ENCODE measurements around the gene MAP4K3.
A peak's percentile ranks its signal among the peaks of the same experiment; 100 is the strongest.

MAP4K3 gene
- 17.8 to 24.0 (median 20.6) reads per million in 3 donors for total RNA-seq

DNA sequence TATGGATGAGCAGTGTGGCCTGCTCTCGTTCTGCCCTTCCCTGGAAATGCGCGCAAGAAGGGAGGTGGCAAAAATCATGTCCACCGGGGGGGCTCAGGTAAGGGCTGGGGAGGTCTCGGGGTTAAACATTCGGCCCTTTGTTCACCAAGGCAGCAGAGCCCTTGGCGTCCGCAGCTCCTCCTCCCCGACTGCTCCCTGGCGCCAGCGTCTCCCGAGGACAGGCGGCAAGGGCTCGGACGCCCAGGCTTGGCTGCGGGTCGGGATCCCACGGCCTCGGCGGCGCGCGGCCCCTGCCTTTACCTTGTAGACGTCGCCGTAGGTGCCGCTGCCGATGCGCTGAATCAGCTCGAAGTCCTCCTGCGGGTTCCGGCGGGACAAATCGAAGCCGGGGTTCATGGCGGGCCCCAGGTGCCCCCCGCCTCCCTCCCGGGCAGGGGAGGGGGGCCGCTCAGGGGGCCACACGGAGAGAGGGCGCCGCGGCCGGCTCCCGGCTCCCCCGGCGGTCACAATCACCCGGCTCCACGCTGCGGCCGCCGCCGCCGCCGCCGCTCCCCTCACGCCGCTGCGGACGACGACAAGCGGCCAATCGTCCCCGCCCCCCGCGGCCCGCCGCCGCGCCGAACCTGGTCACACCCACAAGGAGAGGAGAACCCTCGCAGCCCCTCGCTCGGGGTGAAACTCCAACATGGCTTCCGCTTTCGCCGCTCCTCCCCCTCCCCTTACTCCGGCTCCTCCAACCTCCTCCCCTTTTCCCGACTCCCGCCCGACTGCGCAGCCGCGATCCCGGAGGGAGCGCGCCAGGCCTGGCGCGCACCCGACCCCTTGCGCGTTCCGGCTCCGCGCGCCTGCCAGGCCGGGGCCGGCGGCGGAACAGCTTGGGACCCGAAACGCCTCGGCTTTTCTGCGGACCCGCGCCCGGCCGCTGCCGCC, at the start of gene MAP4K3:
MAP4K3 (minus strand) TSS at position 694 of the 930 bp plus-strand sequence; CDS start at position 396, 298 bp downstream.
- peak within 1 kb of the TSS; percentile 28 for H3K27ac ChIP-seq (ENCODE audit: insufficient read depth, low read length, poor library complexity, severe bottlenecking)
- H3K4me3 ChIP-seq (ENCODE audit: insufficient read depth, low read depth, low read length, poor library complexity, severe bottlenecking) = peak within 1 kb of the TSS; percentile 97
- peak; percentile 52 to 73 (median 58) for DNase-seq
- no peaks in the 10 kb centered on the region for H3K9me3 ChIP-seq (ENCODE audit: control insufficient read depth, low read length)
- peaks cover 4% of the 10 kb centered on the region for H3K4me1 ChIP-seq (ENCODE audit: control insufficient read depth, insufficient read depth, low read length, poor library complexity, severe bottlenecking)
- no peaks in the 10 kb centered on the region for H3K27me3 ChIP-seq (replicated peaks; ENCODE audit: control insufficient read depth, insufficient read depth, low read length, poor library complexity, severe bottlenecking)
- no peaks in the 10 kb centered on the region for H3K36me3 ChIP-seq (ENCODE audit: control insufficient read depth, insufficient read depth, low read length)

DNA sequence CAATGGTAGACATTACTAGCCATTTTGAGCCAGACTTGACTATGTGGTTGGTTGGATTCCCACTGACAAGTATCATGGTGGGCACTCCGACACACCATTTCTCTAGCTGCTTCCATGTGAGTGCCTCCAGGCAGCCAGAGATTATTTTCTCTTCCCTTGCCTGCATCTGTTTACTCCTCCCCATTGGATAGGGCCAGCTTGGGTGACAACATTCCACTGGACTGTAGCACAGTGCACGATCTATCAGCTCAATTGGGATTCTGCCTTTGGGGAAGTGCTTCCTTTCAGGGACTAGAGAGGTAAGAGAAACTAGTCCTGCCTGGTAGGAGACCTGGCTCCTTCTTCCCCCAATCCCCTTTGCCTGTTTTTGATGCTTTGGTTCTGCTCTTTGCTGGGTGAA, 49.0 kb upstream of the MAP4K3 start:
- Histone ChIP-seq H3K27ac (ENCODE audit: insufficient read depth, low read length, poor library complexity, severe bottlenecking) (no peak overlapping the region), H3K4me1 (ENCODE audit: control insufficient read depth, insufficient read depth, low read length, poor library complexity, severe bottlenecking) (no peaks in the 10 kb centered on the region), H3K36me3 (ENCODE audit: control insufficient read depth, insufficient read depth, low read length) (no peaks in the 10 kb centered on the region), H3K9me3 (ENCODE audit: control insufficient read depth, low read length) (no peaks in the 10 kb centered on the region), H3K4me3 (ENCODE audit: insufficient read depth, low read depth, low read length, poor library complexity, severe bottlenecking) (no peak overlapping the region), H3K27me3 (replicated peaks; ENCODE audit: control insufficient read depth, insufficient read depth, low read length, poor library complexity, severe bottlenecking) (no peaks in the 10 kb centered on the region)
- DNase-seq = no peak

DNA sequence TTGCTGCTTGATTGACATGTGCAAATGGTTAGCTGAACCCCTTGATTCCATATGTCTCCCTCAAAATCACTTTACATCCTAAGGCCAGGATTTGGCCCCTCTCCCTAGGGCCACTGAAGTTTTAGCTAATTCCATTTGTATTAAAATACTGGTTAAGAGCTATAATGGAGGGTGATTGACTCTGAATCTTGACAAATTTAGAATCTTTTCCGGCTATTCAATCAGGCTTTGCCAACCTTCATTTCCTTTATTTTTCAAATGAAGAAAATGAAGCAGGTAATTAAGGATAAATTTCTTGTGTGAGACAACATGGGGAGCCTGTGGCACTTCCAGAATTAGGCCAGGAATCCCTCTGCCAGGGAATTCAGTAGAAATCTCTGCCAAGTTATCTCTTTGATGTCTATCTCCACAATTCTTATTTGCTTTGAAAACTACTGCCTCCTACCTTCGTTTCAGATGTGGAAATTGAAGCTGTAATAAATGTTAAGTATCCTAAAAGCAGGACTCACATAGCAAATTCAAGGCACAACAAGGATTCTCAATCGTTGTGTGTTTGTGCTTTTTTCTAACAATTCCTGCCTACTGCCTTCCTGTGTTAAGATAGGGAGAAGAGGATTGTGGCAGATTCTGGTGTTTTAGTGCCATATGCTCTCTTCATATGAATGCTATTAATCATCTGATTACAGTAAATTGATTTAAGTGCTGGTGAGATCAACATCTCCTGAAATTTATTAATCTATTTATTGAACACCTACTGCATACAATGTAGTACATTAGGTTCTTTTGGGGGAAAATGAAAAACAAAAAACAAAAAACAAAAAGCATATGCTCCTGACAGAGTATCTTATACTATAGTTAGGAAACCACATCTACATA, 47.8 kb upstream of the MAP4K3 start:
- H3K4me1 ChIP-seq (ENCODE audit: control insufficient read depth, insufficient read depth, low read length, poor library complexity, severe bottlenecking) = no peaks in the 10 kb centered on the region
- DNase-seq = no peak

DNA sequence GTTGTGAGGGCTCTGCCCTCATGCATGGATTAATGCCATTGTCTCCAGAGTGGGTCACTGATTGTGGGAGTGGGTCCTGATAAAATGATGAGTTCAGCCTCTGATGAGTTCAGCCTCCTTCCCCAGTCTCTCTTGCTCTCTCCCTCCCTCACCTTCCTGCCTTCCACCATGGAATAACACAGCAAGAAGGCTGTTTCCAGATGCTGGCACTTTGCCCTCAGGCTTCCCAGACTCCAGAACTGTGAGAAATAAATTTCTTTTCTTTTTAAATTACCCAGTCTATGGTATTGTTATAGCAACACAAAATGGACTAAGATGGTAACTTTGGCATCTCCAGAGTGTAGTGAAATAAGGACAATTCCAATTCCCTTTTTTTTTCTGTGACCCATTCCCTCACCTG, 47.1 kb upstream of the MAP4K3 start:
- Histone ChIP-seq H3K9me3 (ENCODE audit: control insufficient read depth, low read length) (no peaks in the 10 kb centered on the region), H3K27me3 (replicated peaks; ENCODE audit: control insufficient read depth, insufficient read depth, low read length, poor library complexity, severe bottlenecking) (no peaks in the 10 kb centered on the region), H3K36me3 (ENCODE audit: control insufficient read depth, insufficient read depth, low read length) (no peaks in the 10 kb centered on the region), H3K4me1 (ENCODE audit: control insufficient read depth, insufficient read depth, low read length, poor library complexity, severe bottlenecking) (no peaks in the 10 kb centered on the region), H3K27ac (ENCODE audit: insufficient read depth, low read length, poor library complexity, severe bottlenecking) (no peak overlapping the region), H3K4me3 (ENCODE audit: insufficient read depth, low read depth, low read length, poor library complexity, severe bottlenecking) (no peak overlapping the region)
- no peak for DNase-seq

More for the DNA sequence above, 47.8 kb upstream of the MAP4K3 start:
- Histone ChIP-seq H3K9me3 (ENCODE audit: control insufficient read depth, low read length) (no peaks in the 10 kb centered on the region), H3K27me3 (replicated peaks; ENCODE audit: control insufficient read depth, insufficient read depth, low read length, poor library complexity, severe bottlenecking) (no peaks in the 10 kb centered on the region), H3K36me3 (ENCODE audit: control insufficient read depth, insufficient read depth, low read length) (no peaks in the 10 kb centered on the region), H3K4me3 (ENCODE audit: insufficient read depth, low read depth, low read length, poor library complexity, severe bottlenecking) (no peak overlapping the region), H3K27ac (ENCODE audit: insufficient read depth, low read length, poor library complexity, severe bottlenecking) (no peak overlapping the region)

DNA sequence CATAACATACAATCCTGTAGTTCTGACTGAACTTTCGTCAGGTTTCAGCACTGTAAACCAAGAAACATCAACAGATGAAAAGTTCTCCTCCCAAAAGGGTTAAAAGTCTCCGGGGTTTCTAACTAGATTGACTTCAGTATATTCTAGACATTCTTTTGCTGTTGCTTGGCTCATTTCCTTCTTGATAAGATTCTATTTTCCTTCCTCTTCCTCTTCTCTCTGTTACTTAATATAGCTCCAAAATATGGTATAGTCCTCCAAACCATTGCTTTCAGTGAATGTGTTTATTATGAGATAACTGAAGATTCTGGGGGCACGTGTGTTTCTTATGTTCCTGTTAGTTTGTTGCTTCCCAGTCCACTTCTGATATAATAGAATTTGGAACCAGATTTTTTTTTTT, 46.4 kb upstream of the MAP4K3 start:
- H3K9me3 ChIP-seq (ENCODE audit: control insufficient read depth, low read length) = no peaks in the 10 kb centered on the region

DNA sequence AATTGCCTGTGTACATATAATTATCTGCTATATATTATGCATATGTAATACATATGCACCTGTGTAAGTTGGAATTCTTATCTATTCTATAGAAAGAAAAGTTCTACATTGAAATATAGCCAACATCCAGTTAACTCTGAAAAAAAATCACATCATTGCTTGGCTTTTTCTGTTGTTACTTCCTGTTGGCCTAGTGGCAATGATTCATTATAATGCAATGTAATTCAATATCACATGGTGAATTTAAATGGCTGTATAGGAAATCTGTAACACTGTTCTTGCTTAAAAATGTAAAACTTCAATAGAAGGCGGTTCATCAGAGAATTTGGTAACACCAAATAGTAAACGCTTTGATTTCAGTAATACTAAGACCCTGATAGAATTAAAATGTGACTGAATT, 44.5 kb upstream of the MAP4K3 start:
- no peak overlapping the region for H3K27ac ChIP-seq (ENCODE audit: insufficient read depth, low read length, poor library complexity, severe bottlenecking)
- no peak for DNase-seq
- no peaks in the 10 kb centered on the region for H3K9me3 ChIP-seq (ENCODE audit: control insufficient read depth, low read length)
- H3K27me3 ChIP-seq (replicated peaks; ENCODE audit: control insufficient read depth, insufficient read depth, low read length, poor library complexity, severe bottlenecking) = no peaks in the 10 kb centered on the region
- no peak overlapping the region for H3K4me3 ChIP-seq (ENCODE audit: insufficient read depth, low read depth, low read length, poor library complexity, severe bottlenecking)
- no peaks in the 10 kb centered on the region for H3K4me1 ChIP-seq (ENCODE audit: control insufficient read depth, insufficient read depth, low read length, poor library complexity, severe bottlenecking)
- H3K36me3 ChIP-seq (ENCODE audit: control insufficient read depth, insufficient read depth, low read length) = no peaks in the 10 kb centered on the region

More for the DNA sequence above, 46.4 kb upstream of the MAP4K3 start:
- no peaks in the 10 kb centered on the region for H3K27me3 ChIP-seq (replicated peaks; ENCODE audit: control insufficient read depth, insufficient read depth, low read length, poor library complexity, severe bottlenecking)
- no peak overlapping the region for H3K27ac ChIP-seq (ENCODE audit: insufficient read depth, low read length, poor library complexity, severe bottlenecking)
- H3K4me1 ChIP-seq (ENCODE audit: control insufficient read depth, insufficient read depth, low read length, poor library complexity, severe bottlenecking) = no peaks in the 10 kb centered on the region
- no peak for DNase-seq
- no peaks in the 10 kb centered on the region for H3K36me3 ChIP-seq (ENCODE audit: control insufficient read depth, insufficient read depth, low read length)
- H3K4me3 ChIP-seq (ENCODE audit: insufficient read depth, low read depth, low read length, poor library complexity, severe bottlenecking) = no peak overlapping the region

DNA sequence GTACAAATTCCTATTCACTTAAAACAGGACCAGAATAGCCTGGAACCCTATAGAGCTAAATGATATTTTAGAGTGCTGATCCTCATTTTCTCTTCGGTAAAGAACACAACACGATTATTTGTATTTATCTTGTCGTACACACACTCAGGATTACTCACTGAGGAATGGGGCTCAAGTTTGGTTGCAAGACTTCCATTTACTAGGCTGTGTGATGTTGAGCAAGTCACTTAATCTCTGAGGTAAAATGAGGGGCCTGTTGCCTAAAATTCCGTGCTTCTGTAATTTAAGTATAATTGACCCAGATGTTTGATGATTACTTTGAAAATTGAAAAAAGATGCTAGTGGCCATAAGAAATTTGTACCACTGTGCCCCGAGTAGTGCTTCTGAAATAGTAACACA, 42.6 kb upstream of the MAP4K3 start:
- Histone ChIP-seq H3K9me3 (ENCODE audit: control insufficient read depth, low read length) (no peaks in the 10 kb centered on the region), H3K27ac (ENCODE audit: insufficient read depth, low read length, poor library complexity, severe bottlenecking) (no peak overlapping the region), H3K36me3 (ENCODE audit: control insufficient read depth, insufficient read depth, low read length) (no peaks in the 10 kb centered on the region), H3K4me3 (ENCODE audit: insufficient read depth, low read depth, low read length, poor library complexity, severe bottlenecking) (no peak overlapping the region), H3K27me3 (replicated peaks; ENCODE audit: control insufficient read depth, insufficient read depth, low read length, poor library complexity, severe bottlenecking) (no peaks in the 10 kb centered on the region), H3K4me1 (ENCODE audit: control insufficient read depth, insufficient read depth, low read length, poor library complexity, severe bottlenecking) (no peaks in the 10 kb centered on the region)
- DNase-seq = no peak

DNA sequence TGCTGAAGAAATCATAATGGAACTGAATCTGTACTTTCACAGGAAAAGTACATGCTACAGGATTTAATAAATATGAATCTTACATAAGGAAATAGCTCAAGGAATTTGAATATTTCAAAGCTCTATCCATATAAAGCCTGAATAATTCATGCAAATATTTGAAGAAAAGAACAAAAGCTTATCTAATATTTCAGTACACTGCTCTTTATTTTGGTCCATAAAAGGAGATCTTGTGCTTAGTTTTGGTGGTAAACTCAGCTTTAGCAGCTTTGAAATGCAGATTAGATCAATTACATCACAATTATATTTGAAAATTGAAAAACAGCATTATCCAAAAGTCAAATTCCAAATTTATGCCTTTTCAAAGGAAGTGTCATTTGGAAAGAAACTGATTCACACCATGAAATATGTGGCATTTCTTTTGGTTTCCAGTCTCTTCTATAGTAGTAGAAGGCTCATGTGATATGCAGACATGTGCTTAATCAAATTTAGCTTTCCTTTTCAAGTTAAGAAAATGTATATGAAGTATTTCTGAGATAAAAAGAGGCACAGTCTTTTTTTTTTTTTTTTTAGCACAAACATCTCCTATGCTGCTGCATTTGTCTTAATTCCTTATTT, 42.1 kb upstream of the MAP4K3 start:
- Histone ChIP-seq H3K36me3 (ENCODE audit: control insufficient read depth, insufficient read depth, low read length) (no peaks in the 10 kb centered on the region), H3K4me3 (ENCODE audit: insufficient read depth, low read depth, low read length, poor library complexity, severe bottlenecking) (no peak overlapping the region), H3K27me3 (replicated peaks; ENCODE audit: control insufficient read depth, insufficient read depth, low read length, poor library complexity, severe bottlenecking) (no peaks in the 10 kb centered on the region), H3K4me1 (ENCODE audit: control insufficient read depth, insufficient read depth, low read length, poor library complexity, severe bottlenecking) (no peaks in the 10 kb centered on the region), H3K9me3 (ENCODE audit: control insufficient read depth, low read length) (no peaks in the 10 kb centered on the region), H3K27ac (ENCODE audit: insufficient read depth, low read length, poor library complexity, severe bottlenecking) (no peak overlapping the region)
- no peak for DNase-seq

DNA sequence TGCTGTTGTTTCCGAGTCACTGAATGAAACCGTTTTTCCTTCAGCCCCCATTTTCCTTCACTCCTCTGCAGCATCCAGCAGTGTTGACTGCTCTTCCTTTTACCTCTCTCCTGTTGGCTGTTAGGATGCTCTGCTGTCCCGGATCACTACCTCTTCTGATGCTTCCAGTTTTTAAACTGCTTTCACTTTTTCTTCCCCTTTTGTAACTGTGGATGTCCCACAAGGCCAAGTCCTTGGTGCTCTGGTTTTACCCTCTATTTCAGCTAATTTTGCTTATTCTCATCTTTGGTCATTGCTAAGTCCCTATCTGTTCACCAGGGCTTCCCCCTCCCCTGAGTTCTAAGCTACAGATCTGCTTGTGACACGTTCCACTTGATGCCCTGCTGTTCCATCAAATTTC, 39.4 kb upstream of the MAP4K3 start:
- H3K36me3 ChIP-seq (ENCODE audit: control insufficient read depth, insufficient read depth, low read length) = no peaks in the 10 kb centered on the region
- H3K4me1 ChIP-seq (ENCODE audit: control insufficient read depth, insufficient read depth, low read length, poor library complexity, severe bottlenecking) = no peaks in the 10 kb centered on the region
- H3K9me3 ChIP-seq (ENCODE audit: control insufficient read depth, low read length) = no peaks in the 10 kb centered on the region
- DNase-seq = no peak
- H3K27me3 ChIP-seq (replicated peaks; ENCODE audit: control insufficient read depth, insufficient read depth, low read length, poor library complexity, severe bottlenecking) = no peaks in the 10 kb centered on the region
- no peak overlapping the region for H3K27ac ChIP-seq (ENCODE audit: insufficient read depth, low read length, poor library complexity, severe bottlenecking)
- no peak overlapping the region for H3K4me3 ChIP-seq (ENCODE audit: insufficient read depth, low read depth, low read length, poor library complexity, severe bottlenecking)

All from effector memory CD4-positive, alpha-beta T cell (primary cell).